ENCODE results near the gene NCAM2.

The NCAM2 gene

GRCh38 chr21:21175798-21176334, 177.7 kb downstream of the NCAM2 start:
- TF ChIP-seq PAX5 (IDR thresholded peaks at IDR 0.05; ENCODE audit: insufficient read depth, low read length, severe bottlenecking): no peak
- TF ChIP-seq TAF1 (IDR thresholded peaks at IDR 0.05; ENCODE audit: low read depth, low read length): no peak
- TF ChIP-seq POLR2AphosphoS5 (IDR thresholded peaks at IDR 0.05; ENCODE audit: low read depth, low read length): no peak
- TF ChIP-seq POU2F2 (IDR thresholded peaks at IDR 0.05; ENCODE audit: low read depth, low read length): no peak
- no peak for TF ChIP-seq SPI1 (IDR thresholded peaks at IDR 0.05; ENCODE audit: low read depth, low read length)
- no peak for FAIRE-seq

GRCh38 chr21:21177353-21177986, 179.3 kb downstream of the NCAM2 start:
- TF ChIP-seq POLR2A (IDR thresholded peaks at IDR 0.05; ENCODE audit: low read depth, low read length) (no peak), POLR2AphosphoS5 (IDR thresholded peaks at IDR 0.05; ENCODE audit: low read depth, low read length) (no peak), PAX5 (IDR thresholded peaks at IDR 0.05; ENCODE audit: insufficient read depth, low read length, severe bottlenecking) (no peak), TAF1 (IDR thresholded peaks at IDR 0.05; ENCODE audit: low read depth, low read length) (no peak), SPI1 (IDR thresholded peaks at IDR 0.05; ENCODE audit: low read depth, low read length) (no peak), POU2F2 (IDR thresholded peaks at IDR 0.05; ENCODE audit: low read depth, low read length) (no peak)
- DNase-seq (ENCODE audit: insufficient read length, low spot score) (no peak), FAIRE-seq (no peak)

More at GRCh38 chr21:21175798-21176334, 177.7 kb downstream of the NCAM2 start:
- DNase-seq (ENCODE audit: insufficient read length, low spot score): no peak

- TF ChIP-seq PAX5 (IDR thresholded peaks at IDR 0.05; ENCODE audit: insufficient read depth, low read length, severe bottlenecking) (no peak), POU2F2 (IDR thresholded peaks at IDR 0.05; ENCODE audit: low read depth, low read length) (no peak), SPI1 (IDR thresholded peaks at IDR 0.05; ENCODE audit: low read depth, low read length) (no peak), POLR2A (IDR thresholded peaks at IDR 0.05; ENCODE audit: low read depth, low read length) (no peak), POLR2AphosphoS5 (IDR thresholded peaks at IDR 0.05; ENCODE audit: low read depth, low read length) (no peak), TAF1 (IDR thresholded peaks at IDR 0.05; ENCODE audit: low read depth, low read length) (no peak)
Observed at GRCh38 chr21:21179619-21180298, 181.6 kb downstream of the NCAM2 start.

GRCh38 chr21:21182401-21183010, 184.3 kb downstream of the NCAM2 start:
- FAIRE-seq (no peak), DNase-seq (ENCODE audit: insufficient read length, low spot score) (no peak)
- no peak for TF ChIP-seq POLR2AphosphoS5 (IDR thresholded peaks at IDR 0.05; ENCODE audit: low read depth, low read length)
- no peak for TF ChIP-seq SPI1 (IDR thresholded peaks at IDR 0.05; ENCODE audit: low read depth, low read length)
- no peak for TF ChIP-seq PAX5 (IDR thresholded peaks at IDR 0.05; ENCODE audit: insufficient read depth, low read length, severe bottlenecking)
- TF ChIP-seq POU2F2 (IDR thresholded peaks at IDR 0.05; ENCODE audit: low read depth, low read length): no peak
- no peak for TF ChIP-seq POLR2A (IDR thresholded peaks at IDR 0.05; ENCODE audit: low read depth, low read length)
- no peak for TF ChIP-seq TAF1 (IDR thresholded peaks at IDR 0.05; ENCODE audit: low read depth, low read length)

More at GRCh38 chr21:21179619-21180298, 181.6 kb downstream of the NCAM2 start:
- DNase-seq (ENCODE audit: insufficient read length, low spot score): no peak
- FAIRE-seq: no peak

- FAIRE-seq: no peak
Observed at GRCh38 chr21:21183092-21183491, 184.9 kb downstream of the NCAM2 start.

GRCh38 chr21:21184771-21185528, 186.7 kb downstream of the NCAM2 start:
- no peak for TF ChIP-seq TAF1 (IDR thresholded peaks at IDR 0.05; ENCODE audit: low read depth, low read length)
- TF ChIP-seq POU2F2 (IDR thresholded peaks at IDR 0.05; ENCODE audit: low read depth, low read length): no peak
- TF ChIP-seq PAX5 (IDR thresholded peaks at IDR 0.05; ENCODE audit: insufficient read depth, low read length, severe bottlenecking): no peak
- TF ChIP-seq POLR2A (IDR thresholded peaks at IDR 0.05; ENCODE audit: low read depth, low read length): no peak
- TF ChIP-seq SPI1 (IDR thresholded peaks at IDR 0.05; ENCODE audit: low read depth, low read length): no peak
- TF ChIP-seq POLR2AphosphoS5 (IDR thresholded peaks at IDR 0.05; ENCODE audit: low read depth, low read length): no peak
- no peak for FAIRE-seq
- no peak for DNase-seq (ENCODE audit: insufficient read length, low spot score)

More at GRCh38 chr21:21183092-21183491, 184.9 kb downstream of the NCAM2 start:
- no peak for DNase-seq (ENCODE audit: insufficient read length, low spot score)
- TF ChIP-seq SPI1 (IDR thresholded peaks at IDR 0.05; ENCODE audit: low read depth, low read length): no peak
- no peak for TF ChIP-seq POLR2AphosphoS5 (IDR thresholded peaks at IDR 0.05; ENCODE audit: low read depth, low read length)

- DNase-seq (ENCODE audit: insufficient read length, low spot score) (no peak), FAIRE-seq (no peak)
- no peak for TF ChIP-seq POLR2A (IDR thresholded peaks at IDR 0.05; ENCODE audit: low read depth, low read length)
- no peak for TF ChIP-seq TAF1 (IDR thresholded peaks at IDR 0.05; ENCODE audit: low read depth, low read length)
- no peak for TF ChIP-seq POU2F2 (IDR thresholded peaks at IDR 0.05; ENCODE audit: low read depth, low read length)
- TF ChIP-seq SPI1 (IDR thresholded peaks at IDR 0.05; ENCODE audit: low read depth, low read length): no peak
- TF ChIP-seq POLR2AphosphoS5 (IDR thresholded peaks at IDR 0.05; ENCODE audit: low read depth, low read length): no peak
- no peak for TF ChIP-seq PAX5 (IDR thresholded peaks at IDR 0.05; ENCODE audit: insufficient read depth, low read length, severe bottlenecking)
Observed at GRCh38 chr21:21187579-21187978, 189.4 kb downstream of the NCAM2 start.

- no peak for FAIRE-seq
- TF ChIP-seq PAX5 (IDR thresholded peaks at IDR 0.05; ENCODE audit: insufficient read depth, low read length, severe bottlenecking) (no peak), POLR2AphosphoS5 (IDR thresholded peaks at IDR 0.05; ENCODE audit: low read depth, low read length) (no peak), SPI1 (IDR thresholded peaks at IDR 0.05; ENCODE audit: low read depth, low read length) (no peak), TAF1 (IDR thresholded peaks at IDR 0.05; ENCODE audit: low read depth, low read length) (no peak), POLR2A (IDR thresholded peaks at IDR 0.05; ENCODE audit: low read depth, low read length) (no peak), POU2F2 (IDR thresholded peaks at IDR 0.05; ENCODE audit: low read depth, low read length) (no peak)
- no peak for DNase-seq (ENCODE audit: insufficient read length, low spot score)
Observed at GRCh38 chr21:21188513-21189195, 190.4 kb downstream of the NCAM2 start.

All from GM12891 (cell line).